Bronchial epithelial cell (primary cell): ENCODE measurements around the gene LIMS1. TPM values are rescaled to one million over a fixed set of nuclear protein-coding genes. Genes with fewer than 3 reads are reported as not detected.

Experiments used
- DNase-seq: peaks from one replicate; pipeline ENCODE4 v3.0.0-alpha.2; 2010; ENCODE audit warnings: low read depth
- FAIRE-seq: peaks from 2 replicates; lab custom pipeline; 2011; peaks lifted over from hg19 to GRCh38; lab: Jason Lieb, UNC
- H3K27me3 ChIP-seq: 2 replicates; pipeline ENCODE4 v1.5.1; 2011; ENCODE audit warnings: low read length; ENCODE audit not compliant: control insufficient read depth, insufficient read depth
- H3K36me3 ChIP-seq: 2 replicates; pipeline ENCODE4 v1.5.1; 2011; ENCODE audit warnings: low read length; ENCODE audit not compliant: control insufficient read depth, insufficient read depth
- H3K4me3 ChIP-seq: 2 replicates; pipeline ENCODE4 v1.5.1; 2011; ENCODE audit warnings: mild to moderate bottlenecking, low read depth, low read length, control low read depth
- CTCF ChIP-seq: IDR thresholded peaks from 2 replicates; pipeline ENCODE4 v1.5.1; 2011; ENCODE audit warnings: mild to moderate bottlenecking, moderate library complexity, low read length, control low read depth, inconsistent platforms; ENCODE audit not compliant: insufficient read depth, severe bottlenecking
- total RNA-seq: library from RNA; depleted of rRNA; stranded (reverse); fragments of >200 nt; gene quantifications from 2 replicates; pipeline ENCODE4 v1.2.1, GENCODE V29; 2014

Gene LIMS1
- total RNA-seq, 1 donor from 2014 or later: 42.1 TPM

- Histone ChIP-seq H3K27me3 (no peaks in the 10 kb centered on the region), H3K36me3 (no peaks in the 10 kb centered on the region), H3K4me3 (no peak overlapping the region)
- no peak for TF ChIP-seq CTCF
- DNase-seq (peak; percentile 95), FAIRE-seq (no peak)
Measured at GRCh38 chr2:108612514-108613183, 78.4 kb downstream of the LIMS1 start.

GRCh38 chr2:108613261-108614042 lies 79.2 kb downstream of the LIMS1 start:
- DNase-seq: no peak
- no peaks in the 10 kb centered on the region for H3K27me3 ChIP-seq
- H3K36me3 ChIP-seq: no peaks in the 10 kb centered on the region
- H3K4me3 ChIP-seq: no peak overlapping the region
- no peak for FAIRE-seq
- TF ChIP-seq CTCF: no peak

- Histone ChIP-seq H3K36me3 (no peaks in the 10 kb centered on the region), H3K4me3 (no peak overlapping the region)
- FAIRE-seq: no peak
Measured at GRCh38 chr2:108614043-108614545, 79.8 kb downstream of the LIMS1 start.

GRCh38 chr2:108614659-108615058 lies 80.4 kb downstream of the LIMS1 start:
- Histone ChIP-seq H3K36me3 (no peaks in the 10 kb centered on the region), H3K27me3 (no peaks in the 10 kb centered on the region), H3K4me3 (no peak overlapping the region)
- DNase-seq (peak; percentile 50), FAIRE-seq (no peak)
- TF ChIP-seq CTCF: no peak

More at GRCh38 chr2:108614043-108614545, 79.8 kb downstream of the LIMS1 start:
- DNase-seq: peak; percentile 49
- no peak for TF ChIP-seq CTCF
- no peaks in the 10 kb centered on the region for H3K27me3 ChIP-seq

GRCh38 chr2:108615480-108616090 lies 81.3 kb downstream of the LIMS1 start:
- no peaks in the 10 kb centered on the region for H3K27me3 ChIP-seq
- no peak for TF ChIP-seq CTCF
- DNase-seq (peak; percentile 32), FAIRE-seq (no peak)
- H3K36me3 ChIP-seq: no peaks in the 10 kb centered on the region
- H3K4me3 ChIP-seq: no peak overlapping the region
